Keratinocyte (primary cell): ENCODE results near the gene RAB11FIP5.

Experiments used
- EZH2 ChIP-seq: IDR thresholded peaks from one replicate; pipeline ENCODE4 v1.6.1; 2012; ENCODE audit warnings: inconsistent platforms, mild to moderate bottlenecking, low read length, moderate library complexity
- TF ChIP-seq, protein P1 (sequence below), 3 experiments: IDR thresholded peaks in 1 of 3; conservative IDR thresholded peaks in 1 of 3; optimal IDR thresholded peaks in 1 of 3; 2 replicates in 2 of 3; 3 replicates in 1 of 3; pipeline versions ENCODE3 to v1.5.1; 2011; ENCODE audit warnings: low read length in 3 of 3, mild to moderate bottlenecking in 3 of 3, moderate library complexity in 2 of 3, control low read depth in 1 of 3, inconsistent platforms in 1 of 3; ENCODE audit not compliant: insufficient read depth in 2 of 3; ENCODE audit errors: extremely low read depth in 1 of 3

GRCh38 chr2:73072129-73072395 lies 40.7 kb downstream of the RAB11FIP5 start:
- TF ChIP-seq, protein P1, sequence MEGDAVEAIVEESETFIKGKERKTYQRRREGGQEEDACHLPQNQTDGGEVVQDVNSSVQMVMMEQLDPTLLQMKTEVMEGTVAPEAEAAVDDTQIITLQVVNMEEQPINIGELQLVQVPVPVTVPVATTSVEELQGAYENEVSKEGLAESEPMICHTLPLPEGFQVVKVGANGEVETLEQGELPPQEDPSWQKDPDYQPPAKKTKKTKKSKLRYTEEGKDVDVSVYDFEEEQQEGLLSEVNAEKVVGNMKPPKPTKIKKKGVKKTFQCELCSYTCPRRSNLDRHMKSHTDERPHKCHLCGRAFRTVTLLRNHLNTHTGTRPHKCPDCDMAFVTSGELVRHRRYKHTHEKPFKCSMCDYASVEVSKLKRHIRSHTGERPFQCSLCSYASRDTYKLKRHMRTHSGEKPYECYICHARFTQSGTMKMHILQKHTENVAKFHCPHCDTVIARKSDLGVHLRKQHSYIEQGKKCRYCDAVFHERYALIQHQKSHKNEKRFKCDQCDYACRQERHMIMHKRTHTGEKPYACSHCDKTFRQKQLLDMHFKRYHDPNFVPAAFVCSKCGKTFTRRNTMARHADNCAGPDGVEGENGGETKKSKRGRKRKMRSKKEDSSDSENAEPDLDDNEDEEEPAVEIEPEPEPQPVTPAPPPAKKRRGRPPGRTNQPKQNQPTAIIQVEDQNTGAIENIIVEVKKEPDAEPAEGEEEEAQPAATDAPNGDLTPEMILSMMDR (optimal IDR thresholded peaks at IDR 0.05 in 1 of 3, IDR thresholded peaks at IDR 0.05 in 1 of 3, conservative IDR thresholded peaks at IDR 0.05 in 1 of 3; ENCODE audit: extremely low read depth in 1 of 3, insufficient read depth in 2 of 3, low read length in 3 of 3), result no peak
- TF ChIP-seq EZH2, result no peak
